Right hindlimb (tissue), 1 donor: ENCODE results near the gene ZC3H12D.
"Not testable (repeated sequence)": the region's sequence is repeated elsewhere in the genome, so short reads cannot be mapped to it uniquely, and the experiment has no call there.

Source experiments
- DNase-seq: peaks from one replicate; pipeline ENCODE4 v3.0.0-alpha.2; 2018

Gene ZC3H12D

GRCh38 chr6:149484733-149485700, at the start of gene ZC3H12D:
Gene ZC3H12D (minus strand): TSS chr6:149485014. CDS start chr6:149474543, 10,471 bp downstream.
- peak; percentile 43 for DNase-seq

DNA sequence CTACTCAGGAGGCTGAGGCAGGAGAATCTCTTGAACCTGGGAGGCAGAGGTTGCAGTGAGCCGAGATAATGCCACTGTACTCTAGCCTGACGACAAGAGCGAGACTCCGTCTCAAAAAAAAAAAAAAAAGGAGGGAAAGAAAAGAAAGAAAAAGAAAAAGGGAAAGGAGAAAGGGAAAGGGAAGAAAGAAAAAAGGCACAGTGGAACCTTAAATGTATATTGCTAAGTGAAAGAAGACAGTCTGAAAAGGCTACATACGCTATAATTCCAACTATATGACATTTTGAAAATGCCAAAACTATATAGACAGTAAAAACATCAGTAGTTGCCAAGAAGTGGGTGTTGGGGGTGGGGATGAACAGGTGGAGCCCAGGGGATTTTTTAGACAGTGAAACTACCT, 44.8 kb upstream of the ZC3H12D start:
- DNase-seq = no peak

GRCh38 chr6:149515494-149515893, 30.7 kb upstream of the ZC3H12D start:
- no peak for DNase-seq

DNA sequence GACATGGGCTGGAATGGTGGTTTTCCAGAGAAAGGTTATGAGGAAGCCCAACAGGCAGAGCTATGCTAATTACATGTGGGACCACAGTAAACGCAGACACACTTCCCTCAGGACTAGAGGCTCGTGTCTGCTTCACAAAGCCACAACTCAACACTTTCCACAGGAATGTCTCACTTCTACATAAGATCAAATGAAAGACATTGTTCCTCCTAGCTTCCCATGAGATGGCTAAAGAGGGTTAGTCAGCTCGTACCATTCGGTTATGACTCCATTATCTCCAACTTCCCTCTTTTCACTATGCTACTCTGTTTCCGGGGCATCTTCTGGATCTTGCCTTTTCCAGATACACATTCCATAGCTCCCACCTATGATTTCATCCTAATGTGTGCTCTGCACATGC, 29.1 kb upstream of the ZC3H12D start:
- no peak for DNase-seq

DNA sequence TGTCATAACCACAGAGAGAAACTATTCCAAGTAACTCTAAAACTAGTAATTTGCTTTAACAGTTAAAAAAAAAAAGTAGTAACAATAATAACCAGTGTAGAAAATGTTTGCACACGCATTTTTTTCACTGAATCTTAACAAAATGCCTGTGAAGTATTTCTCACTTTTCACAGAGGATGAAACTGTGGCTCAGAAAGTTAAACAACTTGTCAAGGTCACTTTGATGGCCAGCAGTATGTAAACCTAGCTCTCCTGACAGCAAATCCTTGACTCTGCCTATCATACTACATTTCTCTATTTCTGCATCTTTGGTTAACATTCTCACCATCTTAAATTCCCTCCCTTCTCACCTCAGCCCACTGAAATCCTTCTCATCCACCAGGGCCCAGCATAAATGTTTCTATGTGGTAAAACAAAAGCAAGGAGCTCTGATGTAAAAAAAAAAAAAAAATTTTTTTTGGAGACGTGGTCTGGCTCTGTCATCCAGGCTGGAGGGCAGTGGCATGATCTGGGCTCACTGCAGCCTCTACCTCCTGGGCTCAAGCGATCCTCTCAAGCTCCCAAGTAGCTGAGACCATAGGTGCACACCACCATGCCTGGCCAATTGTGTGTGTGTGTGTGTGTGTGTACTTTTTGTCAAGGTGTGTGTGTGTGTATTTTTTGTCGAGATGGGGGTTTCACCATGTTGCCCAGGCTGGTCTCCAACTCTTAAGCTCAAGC, 26.1 kb upstream of the ZC3H12D start:
- no peak for DNase-seq

DNA sequence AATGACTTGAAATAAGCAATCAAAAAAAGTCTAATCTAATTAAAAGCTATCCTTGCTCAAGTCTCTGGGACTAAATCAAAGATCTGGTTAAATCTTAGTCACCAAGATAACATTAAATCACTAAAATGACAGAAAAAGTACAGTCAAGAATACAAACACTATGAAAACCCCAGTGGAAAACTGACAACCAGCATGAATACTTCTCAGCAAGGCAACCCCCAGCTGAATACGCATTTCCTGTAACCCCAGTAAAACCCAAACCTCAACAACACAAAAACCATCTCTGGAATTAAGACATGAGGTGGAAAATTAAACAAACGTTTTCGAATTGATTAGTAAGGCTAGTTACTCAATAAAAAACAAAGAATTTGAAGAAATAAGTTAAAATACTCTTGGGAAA, 23.7 kb upstream of the ZC3H12D start:
- DNase-seq = no peak

GRCh38 chr6:149503872-149504271, 19.1 kb upstream of the ZC3H12D start:
- no peak for DNase-seq

DNA sequence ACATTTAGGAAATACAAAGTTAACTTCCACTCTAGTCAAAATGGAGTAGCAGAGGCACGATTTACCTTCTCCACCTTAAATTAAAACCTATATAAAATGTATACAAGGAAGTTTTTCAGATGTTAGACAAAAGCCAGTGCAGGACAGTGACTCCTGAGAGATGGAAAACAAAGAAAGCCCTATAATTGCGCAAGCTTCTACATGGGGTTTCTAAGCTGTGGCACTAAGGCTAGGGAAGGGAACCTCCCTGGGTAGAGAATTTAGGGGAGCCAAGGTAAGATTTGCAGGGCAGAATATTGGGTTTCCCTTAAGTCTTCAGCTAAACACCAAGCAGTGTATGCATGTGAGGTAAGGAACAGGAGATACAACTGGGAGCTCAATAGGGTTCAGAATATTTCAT, 18.5 kb upstream of the ZC3H12D start:
- DNase-seq = no peak

DNA sequence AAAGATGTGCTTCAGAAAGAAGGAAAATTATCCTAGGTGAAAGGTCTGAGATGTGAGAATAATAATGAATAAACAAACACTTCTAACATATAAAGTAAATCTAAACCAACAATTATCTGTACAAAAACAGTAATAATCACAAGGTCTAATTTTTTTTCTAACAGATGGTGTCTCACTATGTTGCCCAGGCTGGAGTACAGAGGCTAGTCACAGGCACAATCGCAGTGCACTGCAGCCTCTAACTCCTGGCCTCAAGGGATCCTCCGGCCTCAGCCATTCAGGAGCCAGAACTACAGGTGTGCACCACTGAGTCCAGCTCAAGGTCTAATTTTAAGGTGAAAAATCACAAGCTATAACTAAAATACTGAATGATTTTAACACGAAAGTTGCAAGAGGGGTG, 17.0 kb upstream of the ZC3H12D start:
- DNase-seq = no peak

DNA sequence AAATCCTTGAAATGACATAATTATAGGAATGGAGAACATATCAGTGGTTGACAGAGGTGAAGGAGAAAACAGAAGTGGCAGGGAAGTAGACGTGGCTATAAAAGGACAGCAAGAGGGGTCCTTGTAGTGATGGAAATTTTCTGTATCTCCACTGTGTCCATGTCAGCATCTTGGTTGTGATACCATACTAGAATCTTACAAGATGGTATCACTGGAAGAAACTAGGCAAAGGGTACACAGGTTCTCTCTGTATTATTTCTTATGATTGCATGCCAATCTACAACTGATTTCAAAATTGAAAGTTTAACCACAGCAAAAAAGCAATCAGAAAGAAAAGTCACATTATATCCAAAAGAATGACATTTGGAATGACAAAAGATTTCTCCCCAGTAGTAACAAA, 16.4 kb upstream of the ZC3H12D start:
- no peak for DNase-seq

- DNase-seq = no peak
Observed at GRCh38 chr6:149500096-149500495, 15.3 kb upstream of the ZC3H12D start.

DNA sequence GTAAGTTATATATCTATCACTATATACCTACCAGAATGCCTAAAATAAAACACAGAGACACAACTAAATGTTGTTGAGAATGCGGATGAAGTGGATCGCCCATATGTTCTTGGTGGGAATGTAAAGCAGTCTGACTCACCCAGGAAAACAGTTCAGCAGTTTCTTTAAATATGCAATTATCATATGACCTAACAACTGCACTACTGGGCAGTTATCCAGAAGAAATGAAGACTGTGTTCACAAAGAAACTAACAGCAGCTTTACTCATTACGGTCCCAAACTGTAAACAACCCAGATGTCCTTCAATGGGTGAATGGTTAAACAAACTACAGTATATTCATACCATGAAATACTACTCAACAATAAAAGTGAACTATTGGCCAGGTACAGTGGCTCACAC, 14.3 kb upstream of the ZC3H12D start:
- no peak for DNase-seq

- no peak for DNase-seq
Observed at GRCh38 chr6:149497365-149497764, 12.6 kb upstream of the ZC3H12D start.

DNA sequence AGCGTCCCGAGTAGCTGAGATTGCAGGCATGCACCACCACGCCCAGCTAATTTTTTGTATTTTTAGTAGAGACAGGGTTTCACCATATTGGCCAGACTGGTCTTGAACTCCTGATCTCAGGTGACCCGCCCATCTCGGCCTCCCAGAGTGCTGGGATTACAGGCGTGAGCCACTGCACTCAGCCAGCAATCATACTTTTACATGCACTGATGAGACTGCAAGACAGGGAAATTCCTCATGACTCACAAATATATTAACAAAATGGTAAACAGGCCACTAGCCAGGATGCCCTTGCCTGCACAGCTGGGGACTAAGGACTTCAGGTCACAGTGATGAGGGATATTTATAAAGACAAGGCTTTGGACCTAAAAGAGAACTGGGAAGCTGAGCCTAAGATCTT, 11.8 kb upstream of the ZC3H12D start:
- DNase-seq = not testable (repeated sequence)

DNA sequence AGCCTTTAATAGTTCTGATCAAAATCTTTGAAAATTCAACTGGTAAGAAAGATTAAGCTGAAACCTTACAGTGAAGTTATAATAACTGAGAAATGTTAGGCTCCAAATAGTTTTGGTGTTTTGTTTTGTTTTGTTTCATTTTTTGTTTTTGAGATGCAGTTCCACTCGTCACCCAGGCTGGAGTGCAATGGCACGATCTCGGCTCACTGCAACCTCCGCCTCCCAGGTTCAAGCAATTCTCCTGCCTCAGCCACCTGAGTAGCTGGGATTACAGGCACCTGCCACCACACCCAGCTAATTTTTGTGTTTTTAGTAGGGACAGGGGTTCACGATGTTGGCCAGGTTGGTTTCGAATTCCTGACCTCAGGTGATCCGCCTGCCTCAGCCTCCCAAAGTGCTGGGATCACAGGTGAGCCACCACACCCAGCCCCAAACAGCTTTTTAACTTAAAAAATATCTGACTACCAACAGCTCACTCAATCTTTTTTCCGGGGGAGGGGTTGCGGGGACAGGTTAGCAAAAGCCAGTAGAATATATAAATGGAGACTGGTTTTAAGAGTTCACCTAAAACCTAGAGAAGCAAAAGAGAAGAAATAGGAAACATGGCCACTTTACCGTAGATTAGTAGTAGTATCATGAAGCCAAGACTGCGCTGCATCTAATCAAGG, 10.7 kb upstream of the ZC3H12D start:
- DNase-seq = not testable (repeated sequence)

DNA sequence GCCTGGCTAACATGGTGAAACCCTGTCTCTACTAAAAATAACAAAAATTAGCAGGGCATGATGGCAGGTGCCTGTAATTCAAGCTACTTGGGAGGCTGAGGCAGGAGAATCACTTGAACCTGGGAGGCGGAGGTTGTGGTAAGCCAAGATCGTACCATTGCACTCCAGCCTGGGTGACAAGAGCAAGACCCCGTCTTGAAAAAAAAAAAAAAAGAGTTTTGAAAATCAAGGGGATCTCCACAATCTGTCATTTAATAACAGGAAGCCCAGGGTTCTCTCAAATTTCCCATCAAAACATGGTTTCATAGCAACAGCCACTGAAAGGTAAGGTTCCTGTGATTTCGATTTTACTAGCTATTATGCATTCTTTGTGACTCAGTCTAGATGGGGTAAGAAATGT, 10.0 kb upstream of the ZC3H12D start:
- not testable (repeated sequence) for DNase-seq

GRCh38 chr6:149493761-149494320, 9.0 kb upstream of the ZC3H12D start:
- DNase-seq = no peak

DNA sequence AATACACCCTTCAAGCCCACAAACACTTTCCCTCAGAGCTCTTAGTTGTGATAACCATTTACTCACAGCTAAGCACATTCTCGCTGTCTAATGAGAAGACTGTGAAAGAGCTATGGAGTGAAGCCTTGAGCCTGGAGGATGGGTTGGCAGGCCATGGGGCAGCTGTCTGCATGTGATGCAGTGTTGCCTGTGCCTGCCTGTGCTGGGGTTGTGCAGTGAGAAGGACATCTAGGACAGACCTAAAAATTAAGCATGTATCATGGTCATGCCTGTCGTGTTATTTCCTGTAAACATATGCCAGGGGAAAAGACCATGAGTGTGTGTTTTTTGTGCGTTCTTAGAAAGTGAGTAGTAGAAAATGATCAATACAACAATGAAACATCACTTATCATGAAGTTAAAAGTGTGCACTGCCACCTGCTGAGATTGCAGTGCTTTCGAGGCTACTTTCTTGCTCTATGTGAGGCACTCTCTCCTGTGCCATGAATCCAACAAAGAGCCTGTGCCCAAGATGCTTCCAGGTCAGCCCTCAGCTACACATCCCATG, 8.1 kb upstream of the ZC3H12D start:
- no peak for DNase-seq

DNA sequence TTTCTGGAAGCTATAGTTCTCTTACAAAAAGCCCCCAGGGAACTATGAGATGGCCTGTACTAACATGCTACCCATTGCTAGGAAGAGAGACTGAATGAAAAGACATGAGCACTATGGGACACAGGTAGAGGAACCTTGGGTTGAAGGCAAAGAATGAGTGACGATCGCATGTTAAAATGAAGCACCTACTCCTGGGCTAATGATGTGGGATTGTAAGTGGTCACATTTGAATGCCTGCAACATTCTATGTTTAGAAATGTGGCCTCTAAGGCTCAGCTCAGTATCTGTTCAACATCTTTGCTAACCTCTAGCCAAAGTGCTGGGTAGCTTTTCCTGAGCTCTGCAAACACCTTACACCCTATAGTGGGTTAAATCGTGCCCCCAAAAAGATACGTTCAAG, 5.2 kb upstream of the ZC3H12D start:
- no peak for DNase-seq

- no peak for DNase-seq
Observed at GRCh38 chr6:149488815-149489214, 4.0 kb upstream of the ZC3H12D start.

- DNase-seq = no peak
Observed at GRCh38 chr6:149487316-149487715, 2.5 kb upstream of the ZC3H12D start.

DNA sequence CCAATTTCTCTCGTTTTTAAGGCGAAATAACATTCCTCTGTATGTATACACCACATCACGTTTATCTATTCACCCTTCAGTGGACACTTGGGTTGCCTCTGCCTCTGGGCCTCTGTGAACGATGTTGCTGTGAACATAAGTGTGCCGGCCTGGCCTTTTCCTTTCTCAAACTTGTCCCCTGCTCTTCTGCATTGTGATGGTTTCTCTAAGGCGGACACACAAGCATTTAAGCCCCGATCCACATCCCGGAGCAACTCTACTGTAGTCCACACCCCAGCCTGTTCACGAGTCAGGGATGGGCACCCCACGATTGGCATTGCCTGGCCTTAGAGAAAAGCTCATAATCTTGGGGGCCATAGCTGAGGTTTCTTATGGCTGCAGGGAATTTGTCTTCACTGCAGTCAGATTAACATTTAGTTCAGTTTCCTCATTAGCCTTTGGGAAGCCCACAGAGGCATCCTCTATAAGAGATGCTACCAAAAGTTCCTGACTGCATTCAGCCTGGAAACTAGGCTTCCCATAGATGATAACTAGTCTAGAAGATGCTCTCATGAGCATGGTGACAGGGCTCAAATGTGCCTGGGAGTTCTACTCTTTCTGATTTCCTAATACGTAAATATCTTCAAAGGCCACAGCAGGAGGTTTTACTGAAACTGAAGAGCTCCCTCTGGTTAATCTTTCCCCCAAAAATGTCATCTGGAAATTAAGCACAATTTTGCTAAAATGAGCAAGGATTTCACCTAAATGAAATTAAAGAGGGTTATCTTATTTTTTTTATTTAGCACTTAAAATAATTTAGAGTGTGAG, 762 bp downstream of the ZC3H12D start:
- DNase-seq = no peak
